GM12878 (cell line): Measurements from ENCODE around the gene MAPK8IP1. TPM values are rescaled to one million over a fixed set of nuclear protein-coding genes. Genes with fewer than 3 reads are reported as not detected.

Experiments
- BMI1 ChIP-seq: fragments of 450-650 bp; IDR thresholded peaks from 2 replicates; pipeline ENCODE4 v1.6.1; 2016; ENCODE audit warnings: mild to moderate bottlenecking, moderate library complexity, borderline replicate concordance
- CBX5 ChIP-seq: sonication (generic); IDR thresholded peaks from 2 replicates; pipeline ENCODE4 v1.6.1; 2016; ENCODE audit warnings: low read depth, moderate library complexity, mild to moderate bottlenecking, inconsistent platforms
- CHD1 ChIP-seq: IDR thresholded peaks from 2 replicates; pipeline ENCODE4 v1.6.1; 2012; ENCODE audit warnings: low read depth, low read length, improper control_type of control experiment
- CHD2 ChIP-seq: IDR thresholded peaks from 2 replicates; pipeline ENCODE4 v1.6.1; 2011; ENCODE audit warnings: low read depth, low read length, improper control_type of control experiment, borderline replicate concordance
- CREM ChIP-seq: IDR thresholded peaks from 2 replicates; pipeline ENCODE4 v1.6.1; 2014; ENCODE audit warnings: antibody characterized with exemption, low read depth
- EGR1 ChIP-seq, 2 experiments: IDR thresholded peaks; 1 replicate in 1 of 2; 2 replicates in 1 of 2; pipeline ENCODE4 v1.6.1; 2011 to 2012; ENCODE audit warnings: low read depth in 2 of 2, low read length in 2 of 2, borderline replicate concordance in 1 of 2, mild to moderate bottlenecking in 1 of 2, moderate library complexity in 1 of 2
- KDM1A ChIP-seq: fragments of 200-600 bp; sonication (generic); IDR thresholded peaks from 2 replicates; pipeline ENCODE4 v1.6.1; 2016; ENCODE audit warnings: borderline replicate concordance
- MAX ChIP-seq: IDR thresholded peaks from 2 replicates; pipeline ENCODE4 v1.6.1; 2012; ENCODE audit warnings: low read depth, low read length, improper control_type of control experiment
- MEF2B ChIP-seq: fragments of 450-650 bp; IDR thresholded peaks from 2 replicates; pipeline ENCODE4 v1.6.1; 2018; ENCODE audit warnings: mild to moderate bottlenecking, moderate library complexity; ENCODE audit not compliant: partially characterized antibody, poor library complexity, severe bottlenecking
- MTA3 ChIP-seq: IDR thresholded peaks from 2 replicates; pipeline ENCODE4 v1.6.1; 2012; ENCODE audit warnings: low read length, inconsistent platforms, borderline replicate concordance
- MYB ChIP-seq: fragments of 150-350 bp; IDR thresholded peaks from 2 replicates; pipeline ENCODE4 v1.6.1; 2014; ENCODE audit warnings: mild to moderate bottlenecking, low read depth, low read length, borderline replicate concordance
- NFIC ChIP-seq: IDR thresholded peaks from 2 replicates; pipeline ENCODE4 v1.6.1; 2012; ENCODE audit warnings: low read depth, mild to moderate bottlenecking, inconsistent platforms, low read length, moderate library complexity
- PAX5 ChIP-seq: IDR thresholded peaks from 2 replicates; pipeline ENCODE4 v1.6.1; 2011; ENCODE audit warnings: low read depth, low read length, borderline replicate concordance
- PKNOX1 ChIP-seq: fragments of 450-650 bp; IDR thresholded peaks from 2 replicates; pipeline ENCODE4 v1.6.1; 2016; ENCODE audit warnings: mild to moderate bottlenecking
- POLR2A ChIP-seq: IDR thresholded peaks from 2 replicates; pipeline ENCODE4 v1.6.1; 2011; ENCODE audit warnings: low read depth, mild to moderate bottlenecking, low read length
- POLR2AphosphoS5 ChIP-seq: IDR thresholded peaks from 2 replicates; pipeline ENCODE4 v1.6.1; 2011; ENCODE audit warnings: mild to moderate bottlenecking, low read length, inconsistent platforms
- RAD51 ChIP-seq: fragments of 450-650 bp; IDR thresholded peaks from 2 replicates; pipeline ENCODE4 v1.6.1; 2016; ENCODE audit warnings: moderate library complexity, mild to moderate bottlenecking, inconsistent platforms
- SIN3A ChIP-seq: IDR thresholded peaks from 2 replicates; pipeline ENCODE4 v1.6.1; 2012; ENCODE audit warnings: low read depth, low read length, improper control_type of control experiment
- SMARCA5 ChIP-seq: fragments of 450-650 bp; IDR thresholded peaks from 2 replicates; pipeline ENCODE4 v1.6.1; 2017; ENCODE audit warnings: mild to moderate bottlenecking
- TAF1 ChIP-seq: IDR thresholded peaks from 2 replicates; pipeline ENCODE4 v1.6.1; 2011; ENCODE audit warnings: mild to moderate bottlenecking, low read depth, low read length, borderline replicate concordance
- ZNF207 ChIP-seq: fragments of 450-650 bp; IDR thresholded peaks from 2 replicates; pipeline ENCODE4 v1.6.1; 2014; ENCODE audit warnings: antibody characterized with exemption, mild to moderate bottlenecking, borderline replicate concordance
- ZNF274 ChIP-seq: IDR thresholded peaks from one replicate; pipeline ENCODE4 v1.8.0; 2011; ENCODE audit not compliant: insufficient read length, insufficient read depth
- ZSCAN29 ChIP-seq: fragments of 450-650 bp; IDR thresholded peaks from 2 replicates; pipeline ENCODE4 v1.6.1; 2017; ENCODE audit warnings: mild to moderate bottlenecking, moderate library complexity
- polyA plus RNA-seq, 11 experiments: library from polyadenylated mRNA; depleted of rRNA in 4 of 11; unstranded in 6 of 11; stranded (reverse) in 5 of 11; fragments of >200 nt; fragmentation: Nextera tagmentation in 4 of 11; fragmentation: Illumina TruSeq in 1 of 11; extraction: Ambion mirVana in 4 of 11; extraction: Trizol in 1 of 11; gene quantifications; 1 replicate in 1 of 11; 2 replicates in 10 of 11; pipeline versions ENCODE4 v1.2.1 to v1.2.3, GENCODE V29; 2011 to 2016; ENCODE audit warnings: inconsistent platforms in 2 of 11, missing spikeins in 2 of 11, low read depth in 1 of 11
- total RNA-seq, 4 experiments: library from RNA; depleted of rRNA in 3 of 4; stranded (reverse); fragments of >200 nt in 3 of 4; fragmentation: Illumina TruSeq in 1 of 4; extraction: Trizol in 1 of 4; gene quantifications; 2 replicates each; pipeline versions ENCODE4 v1.2.1 to v1.2.3, GENCODE V29; 2013 to 2021
- TF ChIP-seq, protein P1 (sequence below): IDR thresholded peaks from 2 replicates; pipeline ENCODE4 v1.6.1; 2011; ENCODE audit warnings: mild to moderate bottlenecking, low read depth, low read length, moderate library complexity; ENCODE audit not compliant: insufficient replicate concordance
- TF ChIP-seq, protein P2 (sequence below): fragments of 450-650 bp; IDR thresholded peaks from 2 replicates; pipeline ENCODE4 v1.6.1; 2017; ENCODE audit warnings: antibody characterized with exemption, mild to moderate bottlenecking, moderate library complexity
- TF ChIP-seq, protein P3 (sequence below): fragments of 450-650 bp; IDR thresholded peaks from 2 replicates; pipeline ENCODE4 v1.6.1; 2014; ENCODE audit warnings: mild to moderate bottlenecking

Gene MAPK8IP1
- total and polyA plus RNA-seq, 10 of the 15 experiments (the other 5 are each of a cell fraction or from before 2014, with no cell fraction given): 0.04 to 0.44 (median 0.11) TPM; not detected in 2

GRCh38 chr11:45917623-45918330 lies 32.3 kb downstream of the MAPK8IP1 start, which contains the start of gene PEX16 (continued):
- TF ChIP-seq MYB: no peak
- TF ChIP-seq RAD51: peak; percentile 74; the same call in 1 of the 2 replicates
- no peak for TF ChIP-seq ZSCAN29
- peak; percentile 87 for TF ChIP-seq BMI1
- TF ChIP-seq, protein P1, sequence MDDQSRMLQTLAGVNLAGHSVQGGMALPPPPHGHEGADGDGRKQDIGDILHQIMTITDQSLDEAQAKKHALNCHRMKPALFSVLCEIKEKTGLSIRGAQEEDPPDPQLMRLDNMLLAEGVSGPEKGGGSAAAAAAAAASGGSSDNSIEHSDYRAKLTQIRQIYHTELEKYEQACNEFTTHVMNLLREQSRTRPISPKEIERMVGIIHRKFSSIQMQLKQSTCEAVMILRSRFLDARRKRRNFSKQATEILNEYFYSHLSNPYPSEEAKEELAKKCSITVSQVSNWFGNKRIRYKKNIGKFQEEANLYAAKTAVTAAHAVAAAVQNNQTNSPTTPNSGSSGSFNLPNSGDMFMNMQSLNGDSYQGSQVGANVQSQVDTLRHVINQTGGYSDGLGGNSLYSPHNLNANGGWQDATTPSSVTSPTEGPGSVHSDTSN: no peak
- TF ChIP-seq POLR2AphosphoS5: peak; percentile 98
- TF ChIP-seq CREM: no peak
- TF ChIP-seq CBX5: no peak
- TF ChIP-seq, protein P2, sequence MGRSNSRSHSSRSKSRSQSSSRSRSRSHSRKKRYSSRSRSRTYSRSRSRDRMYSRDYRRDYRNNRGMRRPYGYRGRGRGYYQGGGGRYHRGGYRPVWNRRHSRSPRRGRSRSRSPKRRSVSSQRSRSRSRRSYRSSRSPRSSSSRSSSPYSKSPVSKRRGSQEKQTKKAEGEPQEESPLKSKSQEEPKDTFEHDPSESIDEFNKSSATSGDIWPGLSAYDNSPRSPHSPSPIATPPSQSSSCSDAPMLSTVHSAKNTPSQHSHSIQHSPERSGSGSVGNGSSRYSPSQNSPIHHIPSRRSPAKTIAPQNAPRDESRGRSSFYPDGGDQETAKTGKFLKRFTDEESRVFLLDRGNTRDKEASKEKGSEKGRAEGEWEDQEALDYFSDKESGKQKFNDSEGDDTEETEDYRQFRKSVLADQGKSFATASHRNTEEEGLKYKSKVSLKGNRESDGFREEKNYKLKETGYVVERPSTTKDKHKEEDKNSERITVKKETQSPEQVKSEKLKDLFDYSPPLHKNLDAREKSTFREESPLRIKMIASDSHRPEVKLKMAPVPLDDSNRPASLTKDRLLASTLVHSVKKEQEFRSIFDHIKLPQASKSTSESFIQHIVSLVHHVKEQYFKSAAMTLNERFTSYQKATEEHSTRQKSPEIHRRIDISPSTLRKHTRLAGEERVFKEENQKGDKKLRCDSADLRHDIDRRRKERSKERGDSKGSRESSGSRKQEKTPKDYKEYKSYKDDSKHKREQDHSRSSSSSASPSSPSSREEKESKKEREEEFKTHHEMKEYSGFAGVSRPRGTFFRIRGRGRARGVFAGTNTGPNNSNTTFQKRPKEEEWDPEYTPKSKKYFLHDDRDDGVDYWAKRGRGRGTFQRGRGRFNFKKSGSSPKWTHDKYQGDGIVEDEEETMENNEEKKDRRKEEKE: no peak
- TF ChIP-seq SIN3A: peak; percentile 55
- TF ChIP-seq KDM1A: no peak
- no peak for TF ChIP-seq NFIC
- TF ChIP-seq ZNF274: no peak
- TF ChIP-seq, protein P3, sequence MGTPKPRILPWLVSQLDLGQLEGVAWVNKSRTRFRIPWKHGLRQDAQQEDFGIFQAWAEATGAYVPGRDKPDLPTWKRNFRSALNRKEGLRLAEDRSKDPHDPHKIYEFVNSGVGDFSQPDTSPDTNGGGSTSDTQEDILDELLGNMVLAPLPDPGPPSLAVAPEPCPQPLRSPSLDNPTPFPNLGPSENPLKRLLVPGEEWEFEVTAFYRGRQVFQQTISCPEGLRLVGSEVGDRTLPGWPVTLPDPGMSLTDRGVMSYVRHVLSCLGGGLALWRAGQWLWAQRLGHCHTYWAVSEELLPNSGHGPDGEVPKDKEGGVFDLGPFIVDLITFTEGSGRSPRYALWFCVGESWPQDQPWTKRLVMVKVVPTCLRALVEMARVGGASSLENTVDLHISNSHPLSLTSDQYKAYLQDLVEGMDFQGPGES: no peak
- peak; percentile 99 for TF ChIP-seq POLR2A
- TF ChIP-seq CHD2: 0 out of 2 replicates have a peak, but pooled peaks have one; percentile 48
- no peak for TF ChIP-seq PAX5
- TF ChIP-seq CHD1: no peak
- peak; percentile 75 for TF ChIP-seq TAF1
- TF ChIP-seq MEF2B: peak; percentile 14
- TF ChIP-seq MAX: no peak
- TF ChIP-seq SMARCA5: peak; percentile 57; the same call in 1 of the 2 replicates
- TF ChIP-seq MTA3: no peak
- TF ChIP-seq ZNF207: peak; percentile 21
- no peak for TF ChIP-seq EGR1 (IDR thresholded peaks at IDR 0.05; ENCODE audit: borderline replicate concordance in 1 of 2, low read depth in 2 of 2, low read length in 2 of 2)
- peak; percentile 54 for TF ChIP-seq PKNOX1
- TF ChIP-seq, all 136 proteins: peak for 52
